LNCaP clone FGC (cell line): ENCODE measurements around the gene RER1.
A peak's percentile ranks its signal among the peaks of the same experiment; 100 is the strongest.

ENCODE experiments used
- DNase-seq: peaks from one replicate; pipeline ENCODE4 v3.0.0-alpha.2; 2011; ENCODE audit warnings: low read depth
- H3K4me3 ChIP-seq: 2 replicates; pipeline ENCODE4 v1.5.1; 2011; ENCODE audit warnings: mild to moderate bottlenecking, low read depth, low read length, control low read depth
- CTCF ChIP-seq: IDR thresholded peaks from 2 replicates; pipeline ENCODE4 v1.5.1; 2012; ENCODE audit warnings: mild to moderate bottlenecking; ENCODE audit not compliant: control insufficient read depth, insufficient read depth; ENCODE audit errors: extremely low read depth

Gene RER1

GRCh38 chr1:2404890-2405511 is 13.4 kb downstream of the RER1 start:
- DNase-seq: no peak
- TF ChIP-seq CTCF: no peak
- H3K4me3 ChIP-seq: no peak overlapping the region

GRCh38 chr1:2405588-2406295 is 14.1 kb downstream of the RER1 start:
- TF ChIP-seq CTCF: no peak
- DNase-seq: no peak
- no peak overlapping the region for H3K4me3 ChIP-seq

GRCh38 chr1:2406451-2407041 is 14.9 kb downstream of the RER1 start:
- no peak for DNase-seq
- no peak overlapping the region for H3K4me3 ChIP-seq
- TF ChIP-seq CTCF: 0 out of 2 replicates have a peak, but pooled peaks have one; percentile 8

GRCh38 chr1:2407166-2407990 is 15.7 kb downstream of the RER1 start:
- DNase-seq: no peak
- H3K4me3 ChIP-seq: no peak overlapping the region
- no peak for TF ChIP-seq CTCF

GRCh38 chr1:2407991-2408275 is 16.3 kb downstream of the RER1 start:
- DNase-seq: no peak
- TF ChIP-seq CTCF: no peak
- no peak overlapping the region for H3K4me3 ChIP-seq

- H3K4me3 ChIP-seq: peak overlapping the region; percentile 54; the same call in 1 of the 2 replicates
- no peak for TF ChIP-seq CTCF
- no peak for DNase-seq
These were observed 16.8 kb downstream of the RER1 start for GRCh38 chr1:2408456-2408855.
